GM12892 (cell line): ENCODE data around the gene SCAMP2.

Experiments
- POLR2AphosphoS5 ChIP-seq: IDR thresholded peaks from 2 replicates; pipeline ENCODE4 v1.6.1; 2011; ENCODE audit warnings: low read depth, low read length, control low read depth
- TAF1 ChIP-seq: IDR thresholded peaks from 2 replicates; pipeline ENCODE4 v1.6.1; 2011; ENCODE audit warnings: low read depth, mild to moderate bottlenecking, control low read depth, low read length, borderline replicate concordance

GRCh38 chr15:74869372-74869725 lies 3.8 kb downstream of the SCAMP2 start:
- TF ChIP-seq TAF1 = no peak
- no peak for TF ChIP-seq POLR2AphosphoS5
